Measurements from ENCODE around the gene LRCOL1.

- TF ChIP-seq, protein P1, sequence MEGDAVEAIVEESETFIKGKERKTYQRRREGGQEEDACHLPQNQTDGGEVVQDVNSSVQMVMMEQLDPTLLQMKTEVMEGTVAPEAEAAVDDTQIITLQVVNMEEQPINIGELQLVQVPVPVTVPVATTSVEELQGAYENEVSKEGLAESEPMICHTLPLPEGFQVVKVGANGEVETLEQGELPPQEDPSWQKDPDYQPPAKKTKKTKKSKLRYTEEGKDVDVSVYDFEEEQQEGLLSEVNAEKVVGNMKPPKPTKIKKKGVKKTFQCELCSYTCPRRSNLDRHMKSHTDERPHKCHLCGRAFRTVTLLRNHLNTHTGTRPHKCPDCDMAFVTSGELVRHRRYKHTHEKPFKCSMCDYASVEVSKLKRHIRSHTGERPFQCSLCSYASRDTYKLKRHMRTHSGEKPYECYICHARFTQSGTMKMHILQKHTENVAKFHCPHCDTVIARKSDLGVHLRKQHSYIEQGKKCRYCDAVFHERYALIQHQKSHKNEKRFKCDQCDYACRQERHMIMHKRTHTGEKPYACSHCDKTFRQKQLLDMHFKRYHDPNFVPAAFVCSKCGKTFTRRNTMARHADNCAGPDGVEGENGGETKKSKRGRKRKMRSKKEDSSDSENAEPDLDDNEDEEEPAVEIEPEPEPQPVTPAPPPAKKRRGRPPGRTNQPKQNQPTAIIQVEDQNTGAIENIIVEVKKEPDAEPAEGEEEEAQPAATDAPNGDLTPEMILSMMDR (IDR thresholded peaks at IDR 0.05): no peak
- no peak for TF ChIP-seq POLR2A (IDR thresholded peaks at IDR 0.05)
These were observed 54.2 kb downstream of the LRCOL1 start for GRCh38 chr12:132556216-132556615.

Data from adrenal gland (tissue), 5 donors.